NCI-H524 treated with DMSO at 0.1 percent for 48 hours (cell line): ENCODE results near the gene BRAT1.
"Not testable (repeated sequence)": the region's sequence is repeated elsewhere in the genome, so short reads cannot be mapped to it uniquely, and the experiment has no call there.

Experiments
- DNase-seq: peaks from one replicate; lab custom pipeline; 2025; lab: John Stamatoyannopoulos, UW

BRAT1 gene

GRCh38 chr7:2535872-2536627, 19.3 kb downstream of the BRAT1 start:
- not testable (repeated sequence) for DNase-seq

DNA sequence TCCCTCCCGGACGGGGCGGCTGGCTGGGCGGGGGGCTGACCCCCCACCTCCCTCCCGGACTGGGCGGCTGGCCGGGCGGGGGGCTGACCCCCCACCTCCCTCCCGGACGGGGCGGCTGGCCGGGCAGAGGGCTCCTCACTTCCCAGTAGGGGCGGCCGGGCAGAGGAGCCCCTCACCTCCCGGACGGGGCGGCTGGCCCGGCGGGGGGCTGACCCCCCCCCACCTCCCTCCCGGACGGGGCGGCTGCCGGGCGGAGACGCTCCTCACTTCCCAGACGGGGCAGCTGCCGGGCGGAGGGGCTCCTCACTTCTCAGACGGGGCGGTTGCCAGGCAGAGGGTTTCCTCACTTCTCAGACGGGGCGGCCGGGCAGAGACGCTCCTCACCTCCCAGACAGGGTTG, 21.1 kb downstream of the BRAT1 start:
- DNase-seq = not testable (repeated sequence)

DNA sequence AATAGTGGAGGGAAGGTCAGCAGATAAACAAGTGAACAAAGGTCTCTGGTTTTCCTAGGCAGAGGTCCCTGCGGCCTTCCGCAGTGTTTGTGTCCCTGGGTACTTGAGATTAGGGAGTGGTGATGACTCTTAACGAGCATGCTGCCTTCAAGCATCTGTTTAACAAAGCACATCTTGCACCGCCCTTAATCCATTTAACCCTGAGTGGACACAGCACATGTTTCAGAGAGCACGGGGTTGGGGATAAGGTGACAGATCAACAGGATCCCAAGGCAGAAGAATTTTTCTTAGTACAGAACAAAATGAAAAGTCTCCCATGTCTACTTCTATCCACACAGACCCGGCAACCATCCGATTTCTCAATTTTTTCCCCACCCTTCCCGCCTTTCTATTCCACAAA, 21.8 kb downstream of the BRAT1 start:
- not testable (repeated sequence) for DNase-seq

DNA sequence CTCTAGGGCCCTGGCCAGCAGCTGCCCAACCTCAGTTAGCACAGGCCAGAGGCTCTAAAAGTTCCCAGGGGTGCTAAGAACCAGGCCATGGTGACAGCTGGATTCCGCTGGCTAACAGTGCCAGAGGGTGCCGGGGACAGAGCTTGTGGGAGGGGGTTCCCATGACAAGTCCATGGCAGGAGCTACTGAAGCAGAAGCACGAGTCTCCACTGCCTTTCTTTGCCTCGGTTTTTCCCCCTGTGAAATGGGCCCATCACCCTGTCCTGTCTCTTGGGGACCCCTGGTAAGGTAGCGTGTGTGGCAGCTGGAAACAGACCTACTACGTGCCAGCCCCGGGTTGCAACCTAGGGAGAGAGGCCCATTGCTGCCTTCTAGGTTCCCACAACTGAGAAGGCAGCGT, 22.5 kb downstream of the BRAT1 start:
- DNase-seq = not testable (repeated sequence)

- not testable (repeated sequence) for DNase-seq
These were observed 23.0 kb downstream of the BRAT1 start for GRCh38 chr7:2532199-2532772.

- DNase-seq = not testable (repeated sequence)
These were observed 23.6 kb downstream of the BRAT1 start for GRCh38 chr7:2531796-2532110.

DNA sequence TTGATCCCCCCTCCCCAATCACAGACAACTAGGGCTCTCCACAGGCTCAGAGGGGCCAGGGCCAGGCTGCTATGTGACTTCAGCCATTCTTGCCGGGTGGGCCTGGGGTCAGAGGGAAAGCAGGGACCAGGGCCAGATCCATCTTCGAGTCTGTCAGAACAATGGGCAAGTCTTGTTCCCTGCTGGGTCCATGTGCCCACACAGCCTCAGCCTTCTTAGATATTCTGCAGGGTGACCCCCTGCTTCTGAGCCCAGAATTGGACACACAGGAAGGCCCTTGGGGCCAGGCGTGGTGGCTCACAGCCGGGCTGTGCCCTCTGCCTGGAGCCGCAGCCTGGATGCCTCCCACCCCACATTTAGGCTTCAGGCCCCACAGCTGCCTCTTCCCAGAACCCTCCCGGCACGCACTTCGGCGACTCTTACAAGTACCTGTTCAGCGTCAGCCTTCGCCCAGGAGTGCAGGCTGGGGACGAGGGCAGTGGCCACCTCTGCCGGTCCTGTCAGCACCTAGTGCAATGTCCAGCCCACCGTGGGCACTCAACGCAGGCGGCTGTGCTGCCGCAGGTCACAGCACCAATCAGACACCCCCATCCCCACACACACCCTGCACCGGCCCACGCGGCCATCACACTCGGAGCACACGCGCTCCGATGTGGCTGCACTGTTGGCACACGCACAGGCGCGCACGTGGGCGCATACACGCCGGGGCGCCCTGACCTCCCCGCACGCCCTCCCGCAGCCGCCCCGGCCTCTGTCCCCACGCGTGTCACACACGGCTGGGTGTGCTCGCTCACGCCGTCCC, 24.1 kb downstream of the BRAT1 start:
- not testable (repeated sequence) for DNase-seq

- no peak for DNase-seq
These were observed 25.0 kb downstream of the BRAT1 start for GRCh38 chr7:2530071-2530987.

DNA sequence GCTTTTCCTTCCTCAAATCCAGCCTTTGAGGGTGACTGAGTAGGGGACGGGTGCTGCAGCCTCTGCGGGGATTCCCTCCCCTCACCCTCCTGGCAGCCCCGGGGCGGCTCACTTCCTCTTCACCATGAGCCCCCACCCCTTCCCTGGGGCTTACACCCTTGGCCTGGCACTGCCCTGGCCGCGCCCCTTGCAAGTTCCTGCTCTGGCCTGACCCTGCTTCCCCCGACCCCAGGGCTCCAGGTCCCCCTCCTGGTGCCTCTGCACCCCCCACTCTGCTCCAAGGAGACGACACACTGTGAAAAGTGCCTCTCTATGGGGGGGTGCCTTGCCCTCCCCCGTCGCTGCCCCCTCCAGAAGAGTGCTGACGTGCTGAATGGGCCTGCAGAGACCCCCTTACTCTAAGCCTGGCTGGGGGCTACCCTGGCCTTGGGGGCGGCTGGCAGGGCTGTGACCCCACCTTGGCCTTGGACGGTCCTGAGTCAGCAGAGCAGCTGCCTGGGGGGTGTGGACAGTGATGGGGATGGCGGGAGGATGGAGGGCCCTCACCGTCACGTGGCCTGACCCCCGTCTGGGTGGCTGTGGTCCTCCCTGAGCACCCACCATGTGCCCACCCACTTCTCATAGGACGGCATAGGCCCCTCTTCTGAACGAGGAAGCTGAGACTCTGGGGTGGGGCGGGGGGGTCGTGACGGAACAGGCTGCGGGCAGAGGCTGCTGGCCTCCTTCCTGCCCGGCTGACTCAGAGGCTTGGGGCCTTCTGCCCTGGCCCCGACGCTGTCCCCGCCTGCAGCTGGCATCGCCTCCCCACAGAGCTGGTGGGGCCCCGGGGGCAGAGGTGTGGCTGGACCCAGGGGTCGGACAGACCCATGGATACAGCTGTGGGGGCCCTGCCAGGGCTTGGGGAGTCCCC, 25.9 kb downstream of the BRAT1 start:
- no peak for DNase-seq

DNA sequence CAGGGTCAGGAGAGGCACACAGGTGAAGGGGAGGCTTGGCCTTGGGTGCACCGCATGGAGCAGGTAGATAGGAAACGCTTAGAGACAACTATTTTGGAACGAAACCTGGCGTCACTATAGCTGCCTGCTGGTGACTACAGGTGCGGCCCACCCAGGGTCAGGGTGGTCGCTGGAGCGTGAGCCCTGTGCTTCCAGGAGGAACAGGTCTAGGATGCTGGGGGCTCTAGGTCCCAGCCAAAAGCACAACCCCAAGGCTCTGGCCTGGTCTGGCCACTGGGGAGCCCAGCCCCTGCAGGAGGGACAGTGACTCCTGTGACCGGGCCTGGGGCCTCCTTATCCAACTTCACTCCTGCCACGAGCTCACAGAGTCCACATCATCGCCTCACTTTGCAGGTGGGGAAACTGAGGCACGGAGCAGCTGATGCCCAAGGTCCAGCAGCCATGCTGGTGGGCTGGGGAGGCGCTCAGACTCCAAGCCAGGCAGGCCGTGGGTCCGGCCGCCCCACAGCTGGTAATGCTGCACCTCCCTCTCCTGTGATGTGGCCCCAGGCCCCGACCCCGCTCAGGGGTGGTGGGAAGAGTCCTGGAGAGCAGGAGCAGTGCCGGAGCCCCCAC, 26.7 kb downstream of the BRAT1 start:
- DNase-seq = no peak

GRCh38 chr7:2527505-2528467, 27.5 kb downstream of the BRAT1 start:
- DNase-seq = no peak

GRCh38 chr7:2526659-2527504, 28.4 kb downstream of the BRAT1 start:
- DNase-seq = no peak

DNA sequence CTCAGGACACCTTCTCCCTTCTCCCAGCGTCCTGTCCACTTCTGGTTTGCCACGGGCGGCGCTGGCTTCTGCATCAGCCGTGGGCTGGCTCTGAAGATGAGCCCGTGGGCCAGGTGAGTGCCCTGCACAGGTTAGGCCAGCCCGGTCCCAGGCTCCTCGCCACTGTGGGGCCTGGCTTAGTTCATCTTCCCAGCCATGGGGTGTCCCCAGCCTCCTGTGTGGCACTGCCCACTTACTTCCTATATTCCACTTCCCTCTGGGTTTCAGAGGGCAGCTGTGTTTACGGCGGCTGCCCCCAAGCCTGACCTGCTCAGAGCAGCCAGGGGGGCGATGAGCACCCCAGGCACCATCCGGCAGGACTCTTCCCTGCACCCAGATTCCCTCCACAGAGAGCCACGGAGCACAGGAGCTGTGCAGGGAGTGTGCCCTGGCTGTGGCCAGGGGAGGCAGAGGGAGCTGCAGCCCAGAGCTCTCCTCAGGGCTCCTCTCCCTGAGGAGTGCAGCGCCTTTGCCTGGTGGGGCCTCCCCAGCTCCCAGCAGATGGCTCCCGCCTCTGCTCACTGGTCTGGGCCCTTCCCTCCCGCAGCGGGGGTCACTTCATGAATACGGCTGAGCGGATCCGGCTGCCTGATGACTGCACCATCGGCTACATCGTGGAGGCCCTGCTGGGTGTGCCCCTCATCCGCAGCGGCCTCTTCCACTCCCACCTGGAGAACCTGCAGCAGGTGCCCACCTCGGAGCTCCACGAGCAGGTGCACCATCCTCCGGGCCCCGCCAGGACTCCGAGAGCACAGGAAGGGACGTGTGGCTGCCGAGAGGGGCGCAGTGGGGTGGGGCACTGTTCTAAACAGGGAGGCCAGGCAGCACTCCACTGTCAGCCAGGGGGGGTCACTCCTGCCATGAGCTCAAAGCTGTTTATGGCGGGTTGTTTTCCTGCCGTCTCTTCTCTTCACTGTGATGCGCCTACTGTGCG, 29.4 kb downstream of the BRAT1 start:
- no peak for DNase-seq

- DNase-seq = no peak
These were observed 30.3 kb downstream of the BRAT1 start for GRCh38 chr7:2524808-2525657.

DNA sequence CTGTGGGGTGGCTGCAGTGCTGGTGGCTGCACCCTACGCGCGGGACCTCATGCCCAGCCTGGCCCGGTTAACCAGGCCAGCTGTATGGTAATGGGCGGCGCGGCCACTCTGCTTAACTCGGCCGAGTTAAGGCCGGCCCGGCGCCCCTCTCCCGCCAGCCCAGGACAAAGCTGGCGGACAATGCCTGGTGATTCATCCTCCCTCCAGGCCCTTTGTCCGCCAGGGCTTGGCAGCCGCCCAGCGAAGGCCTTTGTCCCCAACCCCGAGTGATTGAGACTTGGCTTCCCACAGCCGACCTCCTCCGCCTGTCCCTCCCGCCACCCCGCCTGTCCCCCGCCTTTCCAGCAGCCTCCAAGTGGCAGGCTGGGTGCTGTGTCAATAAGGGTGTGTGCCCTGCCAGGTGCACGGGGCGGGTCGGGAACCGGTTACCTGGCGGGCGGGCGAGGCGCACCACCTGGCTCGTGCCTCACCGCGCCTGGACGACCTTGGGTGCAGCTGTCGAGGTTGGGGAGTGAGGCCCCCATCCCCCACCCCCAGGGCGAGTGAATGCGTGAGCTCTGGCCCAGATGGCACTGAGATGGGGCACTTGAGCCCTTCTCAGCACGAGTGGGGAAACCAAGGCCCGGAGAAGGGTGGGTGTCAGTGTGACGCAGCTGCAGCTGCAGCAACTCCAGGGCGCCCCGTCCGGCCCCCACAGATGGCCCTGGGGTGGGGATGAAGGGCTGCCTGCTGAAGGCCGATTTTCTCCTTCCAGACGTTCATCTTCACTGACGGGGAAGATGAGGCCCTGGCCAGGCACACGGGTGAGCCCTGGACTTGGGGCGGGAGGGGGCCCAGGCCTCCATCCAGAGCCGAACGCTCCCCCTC, 31.1 kb downstream of the BRAT1 start:
- DNase-seq = no peak
